C4-2B (cell line): ENCODE measurements around the gene BCAR3.

Experiments used
- CTCF ChIP-seq: fragments of 450-650 bp; conservative IDR thresholded peaks from 2 replicates; pipeline ENCODE4 v1.5.1; 2017; ENCODE audit warnings: mild to moderate bottlenecking
- ZFX ChIP-seq: fragments of 450-650 bp; IDR thresholded peaks from 2 replicates; pipeline ENCODE4 v1.6.1; 2017

GRCh38 chr1:93521618-93522017 lies 160.0 kb downstream of the BCAR3 start:
- TF ChIP-seq CTCF (no peak), ZFX (no peak)
